Measurements from ENCODE around the gene PROSER3.

- TF ChIP-seq CTCF (IDR thresholded peaks at IDR 0.05; ENCODE audit: poor library complexity), result no peak
- TF ChIP-seq EZH2 (IDR thresholded peaks at IDR 0.05; ENCODE audit: borderline replicate concordance), result no peak
These were observed 41.8 kb upstream of the PROSER3 start for GRCh38 chr19:35715981-35716800.
